OCI-LY7 (cell line): ENCODE results near the gene ZNF841.

Experiments
- CTCF ChIP-seq: fragments of 200-600 bp; sonication (generic); conservative IDR thresholded peaks from 2 replicates; pipeline ENCODE4 v1.5.1; 2014; ENCODE audit warnings: mild to moderate bottlenecking, antibody characterized with exemption, low read length, moderate library complexity, mixed read lengths
- EZH2phosphoT487 ChIP-seq: fragments of 200-600 bp; sonication (generic); IDR thresholded peaks from 2 replicates; pipeline ENCODE4 v1.6.1; 2018; ENCODE audit warnings: low read depth, borderline replicate concordance, mild to moderate bottlenecking, mixed run types, antibody characterized with exemption, low read length, moderate library complexity, mixed read lengths

- TF ChIP-seq CTCF (no peak), EZH2phosphoT487 (no peak)
Observed at GRCh38 chr19:52039169-52039568, 56.4 kb downstream of the ZNF841 start.
